Measurements from ENCODE around the gene ITGA5.

ITGA5 gene

GRCh38 chr12:54349679-54350078, 69.4 kb downstream of the ITGA5 start:
- no peak for DNase-seq

GRCh38 chr12:54349036-54349435, 70.0 kb downstream of the ITGA5 start:
- no peak for DNase-seq

Data from activated CD4-positive, CD25-positive, alpha-beta regulatory T cell (primary cell).